Mammary epithelial cell (primary cell): ENCODE measurements around the gene TTBK2.

Source experiments
- CTCF ChIP-seq, 2 donors: IDR thresholded peaks in 1 of 2; conservative IDR thresholded peaks in 1 of 2; 2 replicates each; pipeline ENCODE4 v1.5.1; 2011 to 2012; ENCODE audit warnings: inconsistent platforms in 2 of 2, low read length in 2 of 2, mild to moderate bottlenecking in 2 of 2, control low read depth in 1 of 2, low read depth in 1 of 2; ENCODE audit not compliant: insufficient read depth in 1 of 2; ENCODE audit errors: extremely low read depth in 1 of 2
- EZH2 ChIP-seq: IDR thresholded peaks from 2 replicates; pipeline ENCODE4 v1.6.1; 2012; ENCODE audit warnings: low read length, inconsistent platforms, borderline replicate concordance

- no peak for TF ChIP-seq CTCF (conservative IDR thresholded peaks at IDR 0.05 in 1 of 2, IDR thresholded peaks at IDR 0.05 in 1 of 2; ENCODE audit: extremely low read depth in 1 of 2, insufficient read depth in 1 of 2, low read depth in 1 of 2, low read length in 2 of 2)
- no peak for TF ChIP-seq EZH2
Observed at GRCh38 chr15:42707068-42707467, 213.5 kb downstream of the TTBK2 start.
